ENCODE measurements around the gene CYP1A1.
A peak's percentile ranks its signal among the peaks of the same experiment; 100 is the strongest.

CYP1A1 gene

DNA sequence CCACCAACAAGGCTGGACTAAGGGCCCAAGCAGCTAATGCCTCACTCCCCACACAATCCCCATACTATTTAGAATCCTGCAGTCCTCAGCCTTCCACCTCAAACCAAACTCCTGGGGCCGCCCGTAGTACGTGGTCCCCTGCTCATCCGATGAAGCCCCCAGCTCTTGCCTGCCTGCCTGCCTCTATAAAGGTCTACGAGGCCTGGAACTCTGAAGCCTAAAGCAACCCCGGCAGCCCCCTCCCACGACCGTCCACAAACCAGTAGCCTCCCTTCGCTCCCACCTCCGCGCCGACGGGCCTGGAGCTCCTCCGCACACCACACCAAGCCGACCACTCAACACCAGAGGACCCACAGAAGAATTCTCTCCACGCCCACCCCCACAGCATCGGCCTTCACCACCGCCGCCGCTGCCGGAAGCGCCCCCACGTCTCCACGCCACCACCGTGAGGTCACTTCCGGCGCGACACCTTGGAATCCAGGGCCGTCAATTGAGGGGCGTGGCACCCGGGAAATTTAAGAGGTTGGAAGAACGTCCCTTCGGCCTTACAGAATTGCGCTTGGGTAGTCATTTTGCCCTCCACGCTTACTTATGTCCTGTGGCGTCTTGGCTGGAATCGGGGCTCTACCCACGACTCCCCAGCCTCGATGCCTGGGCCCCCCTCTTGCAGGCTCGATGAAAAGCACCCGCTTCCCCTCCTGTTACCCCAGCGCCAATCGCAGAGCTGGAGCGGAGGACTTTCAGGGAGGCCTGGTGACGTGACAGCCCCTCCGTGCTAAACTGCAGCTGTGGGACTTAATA lies 29.5 kb downstream of the CYP1A1 start, which contains the start of gene EDC3:
EDC3 (minus strand) TSS at position 428 of the 801 bp plus-strand sequence. CDS start 20,900 bp downstream, outside the sequence.
- peak; percentile 94 for DNase-seq (ENCODE audit: low spot score)

DNA sequence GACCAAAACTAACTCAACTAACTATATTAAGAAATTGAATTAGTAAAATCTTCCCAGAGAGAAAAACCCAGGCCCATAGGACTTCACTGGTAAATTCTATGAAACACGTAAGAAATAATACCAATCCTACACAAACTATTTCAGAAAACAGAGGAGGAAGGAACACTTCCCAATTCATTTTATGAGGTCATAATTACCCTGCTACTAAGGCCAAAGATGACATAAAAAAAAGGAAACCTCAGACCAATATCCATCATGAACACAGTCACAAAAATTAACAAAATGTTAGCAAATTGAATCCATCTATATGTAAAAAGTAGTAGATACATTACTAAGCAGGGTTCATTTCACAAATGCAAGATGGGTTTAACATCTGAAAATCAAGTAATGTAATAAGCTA lies 33.0 kb downstream of the CYP1A1 start:
- no peak for DNase-seq (ENCODE audit: low spot score)

DNA sequence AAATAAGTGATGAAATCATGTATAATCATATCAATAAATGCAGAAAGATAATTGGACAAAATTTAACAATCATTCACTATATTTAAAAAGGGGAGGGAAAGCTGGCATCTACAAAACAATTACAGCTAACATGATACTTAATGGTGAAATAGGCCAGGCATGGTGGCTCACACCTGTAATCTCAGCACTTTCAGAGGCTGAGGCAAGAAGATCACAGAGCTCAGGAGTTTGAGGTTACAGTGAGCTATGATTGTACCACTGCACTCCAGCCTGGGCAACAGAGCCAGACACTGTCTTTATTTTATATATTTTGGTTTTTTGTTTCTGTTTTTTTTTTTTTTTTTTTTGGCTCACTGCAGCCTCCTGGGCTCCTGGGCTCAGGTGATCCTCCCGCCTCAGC lies 41.6 kb downstream of the CYP1A1 start:
- DNase-seq (ENCODE audit: low spot score), result no peak

DNA sequence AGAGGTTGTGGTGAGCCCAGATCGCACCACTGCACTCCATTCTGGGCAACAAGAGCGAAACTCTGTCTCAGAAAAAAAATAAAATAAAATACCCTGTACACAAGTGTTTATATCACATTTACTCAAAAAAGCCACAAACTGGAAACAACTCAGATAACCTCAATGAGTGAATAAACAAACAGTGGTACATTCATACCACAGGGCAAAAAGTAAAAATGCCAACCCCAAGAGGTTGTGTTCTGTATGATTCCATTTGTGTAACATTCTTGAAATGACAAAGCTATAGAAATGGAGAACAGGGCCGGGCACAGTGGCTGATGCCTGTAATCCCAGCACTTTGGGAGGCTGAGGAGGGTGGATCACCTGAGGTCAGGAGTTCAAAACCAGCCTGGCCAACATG lies 42.4 kb downstream of the CYP1A1 start:
- no peak for DNase-seq (ENCODE audit: low spot score)

DNA sequence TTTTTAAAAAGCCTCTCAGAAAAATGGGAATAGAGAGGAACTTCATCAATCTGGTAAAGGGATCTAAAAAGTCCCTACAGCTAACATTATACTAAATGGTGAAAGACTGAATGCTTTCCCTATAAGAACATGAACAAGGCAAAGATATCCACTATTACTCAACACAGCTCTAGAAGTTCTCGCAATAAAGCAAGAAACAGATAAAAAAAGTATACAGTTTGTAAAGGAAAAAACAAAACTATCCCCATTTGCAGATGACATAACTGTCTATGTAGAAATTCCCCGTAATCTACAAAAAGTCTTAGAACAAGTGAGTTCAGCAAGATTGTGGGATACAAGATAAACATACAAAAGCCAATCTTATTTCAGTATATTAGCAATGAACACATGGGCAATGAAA lies 44.9 kb downstream of the CYP1A1 start:
- DNase-seq (ENCODE audit: low spot score), result no peak

DNA sequence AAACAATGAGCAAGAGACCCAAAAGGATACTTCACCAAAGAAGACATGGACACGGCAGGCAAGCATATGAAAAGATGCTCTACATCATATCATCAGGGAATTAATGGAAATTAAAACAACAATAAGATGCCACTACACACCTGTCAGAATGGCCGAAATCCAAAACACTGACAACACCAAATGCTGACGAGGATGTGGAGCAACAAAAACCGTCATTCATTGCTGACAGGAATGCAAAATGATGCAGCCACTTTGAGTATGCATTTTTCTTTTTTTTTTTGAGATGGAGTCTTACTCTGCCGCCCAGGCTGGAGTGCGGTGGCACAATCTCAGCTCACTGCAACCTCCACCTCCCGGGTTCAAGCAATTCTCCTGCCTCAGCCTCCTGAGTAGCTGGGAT lies 48.5 kb downstream of the CYP1A1 start:
- no peak for DNase-seq (ENCODE audit: low spot score)

DNA sequence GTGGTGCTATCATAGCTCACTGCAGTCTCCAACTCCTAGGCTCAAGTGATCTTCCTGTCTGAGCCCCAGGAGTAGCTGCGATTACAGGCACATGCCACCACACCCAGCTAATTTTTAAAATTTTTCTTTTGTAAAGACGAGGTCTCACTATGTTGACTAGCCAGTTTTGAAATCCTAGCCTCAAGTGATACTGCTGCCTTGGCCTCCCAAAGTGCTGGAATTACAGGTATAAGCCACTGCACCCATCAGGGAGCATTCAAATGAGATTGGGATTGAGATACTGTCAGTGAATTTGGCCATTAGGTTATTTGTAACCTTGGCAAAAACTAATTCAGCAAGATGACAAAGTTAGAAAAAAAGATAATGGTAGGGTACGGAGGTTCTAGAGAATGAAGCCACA lies 51.2 kb downstream of the CYP1A1 start:
- DNase-seq (ENCODE audit: low spot score), result no peak

DNA sequence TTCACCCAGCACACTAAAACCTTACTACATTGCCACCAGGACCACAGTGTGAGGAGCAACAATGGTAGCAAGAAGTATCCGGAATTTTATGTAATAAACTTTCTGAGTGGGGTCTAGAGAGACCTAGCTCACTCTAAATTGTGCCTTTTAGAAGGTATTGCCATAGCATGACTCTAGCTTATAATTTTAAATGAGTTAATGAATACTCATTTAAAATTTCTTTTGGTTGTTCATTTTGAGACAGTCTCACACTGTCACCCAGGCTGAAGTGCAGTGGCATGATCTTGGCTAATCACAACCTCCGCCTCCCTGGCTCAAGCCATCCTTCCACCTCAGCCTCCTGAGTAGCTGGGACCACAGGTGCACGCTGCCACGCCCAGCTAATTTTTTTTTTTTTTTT lies 55.7 kb downstream of the CYP1A1 start:
- DNase-seq (ENCODE audit: low spot score), result no peak
